NCI-H2196 treated with DMSO at 0.1 percent for 48 hours (cell line): Measurements from ENCODE around the gene ANAPC4.
A peak's percentile ranks its signal among the peaks of the same experiment; 100 is the strongest.
"Not testable (repeated sequence)": the region's sequence is repeated elsewhere in the genome, so short reads cannot be mapped to it uniquely, and the experiment has no call there.

Source experiments
- DNase-seq: peaks from one replicate; lab custom pipeline; 2025; ENCODE audit not compliant: unreplicated experiment; lab: John Stamatoyannopoulos, UW

The ANAPC4 gene, protein sequence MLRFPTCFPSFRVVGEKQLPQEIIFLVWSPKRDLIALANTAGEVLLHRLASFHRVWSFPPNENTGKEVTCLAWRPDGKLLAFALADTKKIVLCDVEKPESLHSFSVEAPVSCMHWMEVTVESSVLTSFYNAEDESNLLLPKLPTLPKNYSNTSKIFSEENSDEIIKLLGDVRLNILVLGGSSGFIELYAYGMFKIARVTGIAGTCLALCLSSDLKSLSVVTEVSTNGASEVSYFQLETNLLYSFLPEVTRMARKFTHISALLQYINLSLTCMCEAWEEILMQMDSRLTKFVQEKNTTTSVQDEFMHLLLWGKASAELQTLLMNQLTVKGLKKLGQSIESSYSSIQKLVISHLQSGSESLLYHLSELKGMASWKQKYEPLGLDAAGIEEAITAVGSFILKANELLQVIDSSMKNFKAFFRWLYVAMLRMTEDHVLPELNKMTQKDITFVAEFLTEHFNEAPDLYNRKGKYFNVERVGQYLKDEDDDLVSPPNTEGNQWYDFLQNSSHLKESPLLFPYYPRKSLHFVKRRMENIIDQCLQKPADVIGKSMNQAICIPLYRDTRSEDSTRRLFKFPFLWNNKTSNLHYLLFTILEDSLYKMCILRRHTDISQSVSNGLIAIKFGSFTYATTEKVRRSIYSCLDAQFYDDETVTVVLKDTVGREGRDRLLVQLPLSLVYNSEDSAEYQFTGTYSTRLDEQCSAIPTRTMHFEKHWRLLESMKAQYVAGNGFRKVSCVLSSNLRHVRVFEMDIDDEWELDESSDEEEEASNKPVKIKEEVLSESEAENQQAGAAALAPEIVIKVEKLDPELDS

GRCh38 chr4:25376754-25377571 lies at the start of gene ANAPC4:
Gene ANAPC4 (plus strand): TSS chr4:25377263. CDS start chr4:25377428, 165 bp downstream.
- peak; percentile 79 for DNase-seq

- not testable (repeated sequence) for DNase-seq
Measured at GRCh38 chr4:25328463-25328862, 48.6 kb upstream of the ANAPC4 start.

DNA sequence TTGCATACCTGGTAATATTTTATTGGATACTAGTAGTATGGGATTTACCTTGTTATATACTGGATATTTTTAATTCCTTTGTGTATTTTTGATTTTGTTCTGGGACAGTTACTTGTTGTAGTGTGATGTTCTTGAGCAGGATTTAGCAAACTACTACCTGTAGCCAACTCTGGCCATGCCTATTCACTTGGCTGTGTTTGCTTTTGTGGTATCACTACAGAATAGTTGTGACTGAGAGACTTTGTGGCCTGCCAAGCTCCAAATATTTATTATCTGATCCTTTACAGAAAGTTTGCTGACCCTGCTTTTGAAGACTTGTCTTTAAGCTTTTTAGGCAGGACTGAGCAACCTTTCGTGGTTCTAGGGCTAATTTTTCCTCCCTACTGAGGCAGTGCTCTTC lies 46.7 kb upstream of the ANAPC4 start:
- DNase-seq = no peak

- DNase-seq = no peak
Measured at GRCh38 chr4:25330905-25331808, 45.9 kb upstream of the ANAPC4 start.

- DNase-seq = no peak
Measured at GRCh38 chr4:25343671-25344070, 33.4 kb upstream of the ANAPC4 start.

- DNase-seq = no peak
Measured at GRCh38 chr4:25345744-25346143, 31.3 kb upstream of the ANAPC4 start.

GRCh38 chr4:25346913-25347312 lies 30.1 kb upstream of the ANAPC4 start:
- DNase-seq = no peak

DNA sequence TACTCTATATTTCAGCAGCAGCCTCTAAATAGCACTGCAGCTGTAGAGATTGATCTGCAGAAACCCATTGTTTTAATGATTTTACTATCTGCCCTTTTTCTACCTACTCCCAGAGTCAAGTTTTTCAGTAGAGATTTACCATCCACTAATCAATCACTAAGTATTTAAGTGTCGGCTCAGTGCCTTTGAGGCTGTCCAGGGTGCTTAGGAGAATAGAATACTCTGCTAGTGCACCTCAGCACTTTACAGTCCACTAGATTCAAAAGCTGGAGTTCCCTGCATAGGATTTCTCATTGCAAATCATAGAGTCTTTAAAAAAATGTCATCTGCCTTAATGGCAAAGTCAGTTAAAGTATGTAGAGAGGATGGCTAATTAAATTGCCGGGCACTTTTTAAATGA lies 29.6 kb upstream of the ANAPC4 start:
- DNase-seq = no peak

- no peak for DNase-seq
Measured at GRCh38 chr4:25347971-25348370, 29.1 kb upstream of the ANAPC4 start.

- no peak for DNase-seq
Measured at GRCh38 chr4:25350561-25350960, 26.5 kb upstream of the ANAPC4 start.

GRCh38 chr4:25351777-25352416 lies 25.2 kb upstream of the ANAPC4 start:
- DNase-seq = no peak

GRCh38 chr4:25356068-25356467 lies 21.0 kb upstream of the ANAPC4 start:
- no peak for DNase-seq

GRCh38 chr4:25358515-25359275 lies 18.4 kb upstream of the ANAPC4 start:
- DNase-seq = no peak

GRCh38 chr4:25361253-25361652 lies 15.8 kb upstream of the ANAPC4 start:
- DNase-seq = no peak

DNA sequence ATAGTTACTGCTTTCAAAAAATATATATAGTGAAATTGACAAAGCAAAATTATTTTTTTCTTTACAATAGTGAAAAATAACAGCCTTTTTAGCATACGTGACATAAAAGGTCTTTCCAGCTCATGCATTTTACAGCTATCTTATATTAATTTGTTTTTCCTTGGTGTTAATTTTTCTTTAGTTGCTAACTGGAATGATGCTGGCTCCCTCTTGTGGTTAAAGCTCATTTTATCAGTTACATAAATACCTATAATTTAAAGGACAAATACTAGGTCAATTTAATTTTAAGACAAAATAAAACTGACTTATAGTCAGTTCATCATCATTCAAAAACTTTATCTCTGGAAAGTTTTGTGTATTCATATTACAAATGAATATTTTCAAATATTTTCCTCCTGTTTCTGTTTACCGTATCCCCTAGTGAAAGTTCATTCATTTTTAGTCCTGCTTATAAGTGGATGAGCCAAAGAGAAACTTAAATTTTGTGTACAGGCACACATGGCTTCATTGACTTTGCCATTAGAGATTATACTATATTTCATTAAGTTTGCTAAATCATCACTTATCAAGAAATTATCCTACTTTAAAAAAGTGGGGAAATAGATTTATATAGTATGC lies 9.9 kb upstream of the ANAPC4 start:
- DNase-seq = peak; percentile 39

DNA sequence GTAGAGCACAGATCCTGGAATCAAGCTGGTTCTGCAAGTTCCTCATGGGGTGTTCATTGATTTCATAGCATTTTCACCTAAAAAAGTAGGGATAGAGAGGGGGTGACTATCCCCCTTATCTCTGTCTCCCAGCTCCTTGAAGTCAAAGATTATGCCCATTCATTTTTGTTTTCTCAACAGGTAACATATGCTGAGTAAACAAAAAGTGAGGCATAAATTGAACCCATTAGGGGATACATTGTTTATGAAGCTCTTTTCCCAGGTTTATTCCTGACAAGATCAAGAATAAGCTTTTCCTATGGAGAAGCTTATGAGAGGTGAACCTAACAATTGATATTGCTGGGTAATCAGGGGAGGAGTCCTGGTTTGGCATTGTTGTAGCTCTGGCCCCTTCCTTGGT lies 9.2 kb upstream of the ANAPC4 start:
- no peak for DNase-seq

GRCh38 chr4:25368315-25368714 lies 8.7 kb upstream of the ANAPC4 start:
- DNase-seq = no peak

DNA sequence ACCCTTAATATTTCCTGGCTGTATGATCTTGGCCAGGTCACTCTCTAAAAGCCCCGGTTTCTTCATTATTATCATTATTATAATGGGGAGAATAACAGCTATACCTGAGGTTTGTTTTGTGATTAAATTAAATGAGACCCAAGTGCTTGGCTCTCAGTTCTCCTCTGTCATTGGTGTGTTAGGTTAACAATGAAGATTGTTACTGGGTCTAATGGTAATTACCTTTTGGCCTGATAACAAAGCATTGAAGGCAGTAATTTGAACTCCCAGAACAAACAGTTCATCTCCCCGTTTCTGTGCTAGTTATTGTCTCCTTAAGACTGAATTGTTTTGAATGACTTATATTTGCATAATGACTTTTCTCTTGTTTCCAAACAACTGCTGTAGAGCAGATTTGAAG lies 6.8 kb upstream of the ANAPC4 start:
- no peak for DNase-seq

DNA sequence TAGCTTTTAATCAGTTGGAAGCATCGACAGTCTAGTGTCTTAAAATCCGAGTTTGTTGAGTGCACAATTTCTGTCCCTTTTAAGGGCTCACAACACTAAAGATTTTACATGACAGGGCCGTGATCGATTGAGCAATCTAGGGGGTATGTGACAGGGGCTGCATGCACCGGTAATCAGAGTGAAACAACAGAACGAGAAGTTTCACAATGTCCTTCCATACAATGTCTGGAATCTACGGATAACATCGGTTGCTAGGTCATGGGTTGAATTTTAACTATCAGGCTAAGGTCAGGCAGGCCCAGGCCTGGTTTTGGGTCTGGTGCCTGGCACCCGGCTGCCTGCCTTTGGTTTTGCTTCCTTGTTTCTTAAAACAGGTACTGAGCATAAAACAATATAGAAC lies 4.5 kb upstream of the ANAPC4 start:
- DNase-seq = not testable (repeated sequence)
